Stimulated activated CD8-positive, alpha-beta memory T cell treated with anti-CD3 and anti-CD28 coated beads, Interleukin-15, amount 100 ng/mL, for 24 hours (primary cell): ENCODE results near the gene MYO1D.
"Not testable (repeated sequence)": the region's sequence is repeated elsewhere in the genome, so short reads cannot be mapped to it uniquely, and the experiment has no call there.

ENCODE experiments used
- DNase-seq: peaks from one replicate; pipeline ENCODE4 v3.0.0-alpha.2; 2020; ENCODE audit warnings: low read depth

The MYO1D gene

GRCh38 chr17:32876417-32877163 is at the start of gene MYO1D:
Gene MYO1D (minus strand): TSS chr17:32877124. CDS start chr17:32876872, 252 bp downstream.
- peak; percentile 38 for DNase-seq

- DNase-seq: no peak
Measured at GRCh38 chr17:32926183-32926582, 49.3 kb upstream of the MYO1D start.

GRCh38 chr17:32923905-32924304 is 47.0 kb upstream of the MYO1D start:
- DNase-seq: not testable (repeated sequence)

GRCh38 chr17:32921017-32921416 is 44.1 kb upstream of the MYO1D start:
- DNase-seq: no peak

- no peak for DNase-seq
Measured at GRCh38 chr17:32920293-32920692, 43.4 kb upstream of the MYO1D start.

GRCh38 chr17:32919876-32920275 is 43.0 kb upstream of the MYO1D start:
- DNase-seq: not testable (repeated sequence)

- DNase-seq: no peak
Measured at GRCh38 chr17:32917842-32918241, 40.9 kb upstream of the MYO1D start.

GRCh38 chr17:32917081-32917480 is 40.2 kb upstream of the MYO1D start:
- no peak for DNase-seq

- no peak for DNase-seq
Measured at GRCh38 chr17:32916134-32916533, 39.2 kb upstream of the MYO1D start.

GRCh38 chr17:32915245-32915644 is 38.3 kb upstream of the MYO1D start:
- DNase-seq: no peak

- no peak for DNase-seq
Measured at GRCh38 chr17:32914181-32914580, 37.3 kb upstream of the MYO1D start.

- DNase-seq: no peak
Measured at GRCh38 chr17:32913593-32913992, 36.7 kb upstream of the MYO1D start.

GRCh38 chr17:32912218-32912897 is 35.4 kb upstream of the MYO1D start:
- DNase-seq: no peak

- no peak for DNase-seq
Measured at GRCh38 chr17:32910769-32911168, 33.8 kb upstream of the MYO1D start.

- no peak for DNase-seq
Measured at GRCh38 chr17:32909787-32910369, 33.0 kb upstream of the MYO1D start.

- DNase-seq: no peak
Measured at GRCh38 chr17:32907583-32907982, 30.7 kb upstream of the MYO1D start.

GRCh38 chr17:32904891-32905290 is 28.0 kb upstream of the MYO1D start:
- no peak for DNase-seq

GRCh38 chr17:32903774-32904673 is 27.1 kb upstream of the MYO1D start:
- DNase-seq: no peak

GRCh38 chr17:32901743-32902142 is 24.8 kb upstream of the MYO1D start:
- DNase-seq: no peak

- no peak for DNase-seq
Measured at GRCh38 chr17:32899236-32900013, 22.5 kb upstream of the MYO1D start.

- no peak for DNase-seq
Measured at GRCh38 chr17:32896647-32897258, 19.8 kb upstream of the MYO1D start.
